ENCODE measurements around the gene NADSYN1.

- no peak for TF ChIP-seq POLR2AphosphoS5 (IDR thresholded peaks at IDR 0.05)
- no peak for TF ChIP-seq CTCF (IDR thresholded peaks at IDR 0.05; ENCODE audit: poor library complexity, severe bottlenecking)
- no peak for TF ChIP-seq RAD21 (conservative IDR thresholded peaks at IDR 0.05)
- no peak for TF ChIP-seq EZH2 (IDR thresholded peaks at IDR 0.05; ENCODE audit: borderline replicate concordance, insufficient read depth, low read length, poor library complexity, severe bottlenecking)
- TF ChIP-seq SMC3 (conservative IDR thresholded peaks at IDR 0.05; ENCODE audit: poor library complexity): no peak
- no peak for TF ChIP-seq REST (IDR thresholded peaks at IDR 0.05; ENCODE audit: borderline replicate concordance)
Observed at GRCh38 chr11:71543866-71544265, 90.9 kb downstream of the NADSYN1 start.
